Measurements from ENCODE around the gene ATP5ME.

Gene ATP5ME

GRCh38 chr4:628311-628741 lies 45.8 kb downstream of the ATP5ME start:
- no peak for DNase-seq (ENCODE audit: low read depth in 1 of 2, low spot score in 1 of 2)
- TF ChIP-seq SPI1 (IDR thresholded peaks at IDR 0.05; ENCODE audit: borderline replicate concordance, low read depth) (no peak), GABPA (IDR thresholded peaks at IDR 0.05; ENCODE audit: low read depth) (no peak), POLR2AphosphoS5 (IDR thresholded peaks at IDR 0.05; ENCODE audit: low read depth) (no peak), CTCF (IDR thresholded peaks at IDR 0.05; ENCODE audit: insufficient read depth, low read length) (no peak)
- TF ChIP-seq, protein P1, sequence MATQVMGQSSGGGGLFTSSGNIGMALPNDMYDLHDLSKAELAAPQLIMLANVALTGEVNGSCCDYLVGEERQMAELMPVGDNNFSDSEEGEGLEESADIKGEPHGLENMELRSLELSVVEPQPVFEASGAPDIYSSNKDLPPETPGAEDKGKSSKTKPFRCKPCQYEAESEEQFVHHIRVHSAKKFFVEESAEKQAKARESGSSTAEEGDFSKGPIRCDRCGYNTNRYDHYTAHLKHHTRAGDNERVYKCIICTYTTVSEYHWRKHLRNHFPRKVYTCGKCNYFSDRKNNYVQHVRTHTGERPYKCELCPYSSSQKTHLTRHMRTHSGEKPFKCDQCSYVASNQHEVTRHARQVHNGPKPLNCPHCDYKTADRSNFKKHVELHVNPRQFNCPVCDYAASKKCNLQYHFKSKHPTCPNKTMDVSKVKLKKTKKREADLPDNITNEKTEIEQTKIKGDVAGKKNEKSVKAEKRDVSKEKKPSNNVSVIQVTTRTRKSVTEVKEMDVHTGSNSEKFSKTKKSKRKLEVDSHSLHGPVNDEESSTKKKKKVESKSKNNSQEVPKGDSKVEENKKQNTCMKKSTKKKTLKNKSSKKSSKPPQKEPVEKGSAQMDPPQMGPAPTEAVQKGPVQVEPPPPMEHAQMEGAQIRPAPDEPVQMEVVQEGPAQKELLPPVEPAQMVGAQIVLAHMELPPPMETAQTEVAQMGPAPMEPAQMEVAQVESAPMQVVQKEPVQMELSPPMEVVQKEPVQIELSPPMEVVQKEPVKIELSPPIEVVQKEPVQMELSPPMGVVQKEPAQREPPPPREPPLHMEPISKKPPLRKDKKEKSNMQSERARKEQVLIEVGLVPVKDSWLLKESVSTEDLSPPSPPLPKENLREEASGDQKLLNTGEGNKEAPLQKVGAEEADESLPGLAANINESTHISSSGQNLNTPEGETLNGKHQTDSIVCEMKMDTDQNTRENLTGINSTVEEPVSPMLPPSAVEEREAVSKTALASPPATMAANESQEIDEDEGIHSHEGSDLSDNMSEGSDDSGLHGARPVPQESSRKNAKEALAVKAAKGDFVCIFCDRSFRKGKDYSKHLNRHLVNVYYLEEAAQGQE (IDR thresholded peaks at IDR 0.05; ENCODE audit: insufficient replicate concordance, low read depth), result no peak
- H3K27me3 ChIP-seq (ENCODE audit: insufficient read depth, poor library complexity, severe bottlenecking), result no peaks in the 10 kb centered on the region
- no peak overlapping the region for H3K4me3 ChIP-seq (replicated peaks; ENCODE audit: insufficient read depth, low read length)
- no peak overlapping the region for H3K27ac ChIP-seq (replicated peaks)

- TF ChIP-seq GABPA (IDR thresholded peaks at IDR 0.05; ENCODE audit: low read depth) (no peak), SPI1 (IDR thresholded peaks at IDR 0.05; ENCODE audit: borderline replicate concordance, low read depth) (no peak), CTCF (IDR thresholded peaks at IDR 0.05; ENCODE audit: insufficient read depth, low read length) (no peak), POLR2AphosphoS5 (IDR thresholded peaks at IDR 0.05; ENCODE audit: low read depth) (no peak)
- TF ChIP-seq, protein P1 (IDR thresholded peaks at IDR 0.05; ENCODE audit: insufficient replicate concordance, low read depth), result no peak
- no peaks in the 10 kb centered on the region for H3K27me3 ChIP-seq (ENCODE audit: insufficient read depth, poor library complexity, severe bottlenecking)
Measured at GRCh38 chr4:627347-628125, 46.5 kb downstream of the ATP5ME start.

GRCh38 chr4:626201-627091 lies 47.6 kb downstream of the ATP5ME start:
- Histone ChIP-seq H3K27me3 (ENCODE audit: insufficient read depth, poor library complexity, severe bottlenecking) (no peaks in the 10 kb centered on the region), H3K27ac (replicated peaks) (no peak overlapping the region), H3K4me3 (replicated peaks; ENCODE audit: insufficient read depth, low read length) (no peak overlapping the region)
- TF ChIP-seq, protein P1 (IDR thresholded peaks at IDR 0.05; ENCODE audit: insufficient replicate concordance, low read depth), result no peak
- TF ChIP-seq GABPA (IDR thresholded peaks at IDR 0.05; ENCODE audit: low read depth), result no peak
- no peak for TF ChIP-seq SPI1 (IDR thresholded peaks at IDR 0.05; ENCODE audit: borderline replicate concordance, low read depth)
- no peak for TF ChIP-seq POLR2AphosphoS5 (IDR thresholded peaks at IDR 0.05; ENCODE audit: low read depth)
- no peak for TF ChIP-seq CTCF (IDR thresholded peaks at IDR 0.05; ENCODE audit: insufficient read depth, low read length)
- no peak for DNase-seq (ENCODE audit: low read depth in 1 of 2, low spot score in 1 of 2)

More at GRCh38 chr4:627347-628125, 46.5 kb downstream of the ATP5ME start:
- Histone ChIP-seq H3K4me3 (replicated peaks; ENCODE audit: insufficient read depth, low read length) (no peak overlapping the region), H3K27ac (replicated peaks) (no peak overlapping the region)
- no peak for DNase-seq (ENCODE audit: low read depth in 1 of 2, low spot score in 1 of 2)
